Stimulated activated effector memory CD8-positive, alpha-beta T cell treated with anti-CD3 and anti-CD28 coated beads, Interleukin-12 subunit alpha, Interleukin-12 subunit beta, amount 100 ng/mL, for 72 hours (primary cell): ENCODE measurements around the gene KRTAP5-10.
A peak's percentile ranks its signal among the peaks of the same experiment; 100 is the strongest.
"Not testable (repeated sequence)": the region's sequence is repeated elsewhere in the genome, so short reads cannot be mapped to it uniquely, and the experiment has no call there.

Experiments
- ATAC-seq: fragments of 150-1000 bp; cut with Tn5 transposase; 2 replicates; pipeline ENCODE4 v1.10.0; 2021
- DNase-seq, 2 donors: peaks; one replicate each; pipeline ENCODE4 v3.0.0; 2021 to 2022; ENCODE audit warnings: low spot score in 2 of 2
- H3K27ac Mint-ChIP-seq: one replicate; pipeline ENCODE4 v1.8.0; 2022; ENCODE audit warnings: mild to moderate bottlenecking, mixed read lengths
- H3K36me3 Mint-ChIP-seq: one replicate; pipeline ENCODE4 v1.8.0; 2022; ENCODE audit warnings: mild to moderate bottlenecking, mixed read lengths
- H3K4me1 Mint-ChIP-seq: one replicate; pipeline ENCODE4 v1.8.0; 2022; ENCODE audit warnings: mixed read lengths
- H3K4me3 Mint-ChIP-seq: one replicate; pipeline ENCODE4 v1.8.0; 2022; ENCODE audit warnings: mild to moderate bottlenecking, mixed read lengths
- H3K9me3 Mint-ChIP-seq: one replicate; pipeline ENCODE4 v1.8.0; 2022; ENCODE audit warnings: mixed read lengths

The KRTAP5-10 gene

GRCh38 chr11:71608272-71608671 lies 42.9 kb downstream of the KRTAP5-10 start:
- H3K9me3 Mint-ChIP-seq, ATAC-seq, H3K36me3 Mint-ChIP-seq, DNase-seq, H3K27ac Mint-ChIP-seq: not testable (repeated sequence)
- H3K4me1 Mint-ChIP-seq = peaks cover 14% of the 10 kb centered on the region
- H3K4me3 Mint-ChIP-seq = peak overlapping the region; percentile 51

GRCh38 chr11:71611218-71611910 lies 46.0 kb downstream of the KRTAP5-10 start:
- not testable (repeated sequence) for DNase-seq, ATAC-seq, H3K9me3 Mint-ChIP-seq, H3K27ac Mint-ChIP-seq, H3K4me1 Mint-ChIP-seq, H3K36me3 Mint-ChIP-seq, H3K4me3 Mint-ChIP-seq

GRCh38 chr11:71613931-71614330 lies 48.6 kb downstream of the KRTAP5-10 start:
- ATAC-seq, DNase-seq, H3K36me3 Mint-ChIP-seq, H3K9me3 Mint-ChIP-seq, H3K4me3 Mint-ChIP-seq, H3K27ac Mint-ChIP-seq, H3K4me1 Mint-ChIP-seq: not testable (repeated sequence)

- DNase-seq, ATAC-seq, H3K4me1 Mint-ChIP-seq, H3K36me3 Mint-ChIP-seq, H3K9me3 Mint-ChIP-seq, H3K4me3 Mint-ChIP-seq, H3K27ac Mint-ChIP-seq: not testable (repeated sequence)
Observed at GRCh38 chr11:71614366-71614917, 49.1 kb downstream of the KRTAP5-10 start.

- H3K36me3 Mint-ChIP-seq, DNase-seq, H3K4me3 Mint-ChIP-seq, ATAC-seq, H3K27ac Mint-ChIP-seq, H3K9me3 Mint-ChIP-seq, H3K4me1 Mint-ChIP-seq: not testable (repeated sequence)
Observed at GRCh38 chr11:71615003-71615402, 49.6 kb downstream of the KRTAP5-10 start.
